Suppressor macrophage treated with lipopolysaccharide for 1 hour (primary cell): ENCODE results near the gene OR4F17.
"Not testable (repeated sequence)": the region's sequence is repeated elsewhere in the genome, so short reads cannot be mapped to it uniquely, and the experiment has no call there.

Experiments used
- DNase-seq, 3 donors: peaks; one replicate each; pipeline ENCODE4 v3.0.0-alpha.2; 2020 to 2022

OR4F17 gene, protein sequence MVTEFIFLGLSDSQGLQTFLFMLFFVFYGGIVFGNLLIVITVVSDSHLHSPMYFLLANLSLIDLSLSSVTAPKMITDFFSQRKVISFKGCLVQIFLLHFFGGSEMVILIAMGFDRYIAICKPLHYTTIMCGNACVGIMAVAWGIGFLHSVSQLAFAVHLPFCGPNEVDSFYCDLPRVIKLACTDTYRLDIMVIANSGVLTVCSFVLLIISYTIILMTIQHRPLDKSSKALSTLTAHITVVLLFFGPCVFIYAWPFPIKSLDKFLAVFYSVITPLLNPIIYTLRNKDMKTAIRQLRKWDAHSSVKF

DNA sequence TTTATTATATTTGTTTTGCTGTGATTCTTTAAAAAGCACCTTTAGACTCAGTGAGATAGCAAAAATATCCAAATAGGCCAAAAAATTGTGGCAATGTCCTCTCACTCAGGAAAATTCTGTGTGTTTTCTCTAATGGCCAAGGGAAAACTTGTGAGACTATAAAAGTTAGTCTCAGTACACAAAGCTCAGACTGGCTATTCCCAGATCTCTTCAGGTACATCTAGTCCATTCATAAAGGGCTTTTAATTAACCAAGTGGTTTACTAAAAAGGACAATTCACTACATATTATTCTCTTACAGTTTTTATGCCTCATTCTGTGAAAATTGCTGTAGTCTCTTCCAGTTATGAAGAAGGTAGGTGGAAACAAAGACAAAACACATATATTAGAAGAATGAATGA, at the start of gene OR4F17:
OR4F17 (plus strand) TSS at position 301 of the 400 bp plus-strand sequence. CDS start 3,575 bp downstream, outside the sequence.
- not testable (repeated sequence) for DNase-seq

DNA sequence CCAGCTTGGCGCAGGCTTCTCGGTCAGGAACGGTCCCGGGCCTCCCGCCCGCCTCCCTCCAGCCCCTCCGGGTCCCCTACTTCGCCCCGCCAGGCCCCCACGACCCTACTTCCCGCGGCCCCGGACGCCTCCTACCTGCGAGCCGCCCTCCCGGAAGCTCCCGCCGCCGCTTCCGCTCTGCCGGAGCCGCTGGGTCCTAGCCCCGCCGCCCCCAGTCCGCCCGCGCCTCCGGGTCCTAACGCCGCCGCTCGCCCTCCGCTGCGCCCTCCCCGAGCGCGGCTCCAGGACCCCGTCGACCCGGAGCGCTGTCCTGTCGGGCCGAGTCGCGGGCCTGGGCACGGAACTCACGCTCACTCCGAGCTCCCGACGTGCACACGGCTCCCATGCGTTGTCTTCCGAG, 36.1 kb upstream of the OR4F17 start:
- DNase-seq: not testable (repeated sequence)

DNA sequence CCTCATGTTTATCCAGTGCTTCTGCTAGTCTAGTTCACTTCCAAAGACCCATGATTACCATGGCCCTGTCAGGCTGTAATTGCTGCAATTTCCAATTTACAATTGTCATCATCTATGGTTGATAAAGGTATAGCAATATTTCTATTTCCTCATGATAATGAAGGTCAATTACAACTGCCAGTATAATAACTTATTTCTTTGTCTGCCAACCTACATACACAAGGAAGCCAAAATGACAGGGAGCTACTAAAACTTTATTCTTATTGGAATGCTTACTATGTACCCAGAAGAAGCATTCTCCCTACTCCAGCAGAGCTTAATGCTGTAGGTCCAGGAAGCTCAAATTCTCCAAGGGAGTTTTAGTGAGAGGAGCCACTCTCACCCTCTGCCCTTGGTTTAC, 24.0 kb upstream of the OR4F17 start:
- not testable (repeated sequence) for DNase-seq

DNA sequence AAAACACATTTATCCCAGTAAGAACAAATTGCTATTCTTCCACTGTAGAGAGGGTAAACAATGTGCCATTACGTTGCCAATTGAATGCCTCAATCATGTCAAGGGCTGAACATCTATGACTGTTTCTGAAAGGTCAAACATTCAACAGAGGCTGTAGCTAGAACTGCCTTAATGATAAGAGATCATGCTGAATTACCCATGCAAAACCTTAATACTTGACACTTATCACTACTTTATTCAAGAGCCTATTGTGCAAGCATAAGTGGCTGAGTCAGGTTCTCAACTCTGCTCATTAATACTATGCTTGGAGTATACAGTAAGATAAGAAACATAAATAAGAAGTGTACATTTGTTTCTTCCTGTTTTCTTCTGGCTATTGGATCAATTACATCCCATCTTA, 23.3 kb upstream of the OR4F17 start:
- DNase-seq: not testable (repeated sequence)

DNA sequence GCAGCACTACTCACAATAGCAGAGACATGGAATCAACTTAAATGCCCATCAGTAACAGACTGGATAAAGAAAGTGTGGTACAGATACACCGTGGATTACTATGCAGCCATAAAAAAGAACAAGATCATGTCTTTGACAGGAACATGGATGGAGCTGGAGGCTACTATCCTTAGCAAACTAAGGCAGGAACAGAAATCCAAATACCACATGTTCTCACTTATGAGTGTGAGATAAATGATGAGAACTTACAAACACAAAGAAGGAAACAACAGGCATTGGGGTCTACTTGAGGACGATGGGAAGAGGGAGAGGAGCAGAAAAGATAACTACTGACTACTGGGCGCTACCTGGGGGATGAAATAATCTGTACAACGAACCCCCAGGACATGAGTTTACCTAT, 16.2 kb upstream of the OR4F17 start:
- DNase-seq: peak in 1 of 3 donors; percentile 5

DNA sequence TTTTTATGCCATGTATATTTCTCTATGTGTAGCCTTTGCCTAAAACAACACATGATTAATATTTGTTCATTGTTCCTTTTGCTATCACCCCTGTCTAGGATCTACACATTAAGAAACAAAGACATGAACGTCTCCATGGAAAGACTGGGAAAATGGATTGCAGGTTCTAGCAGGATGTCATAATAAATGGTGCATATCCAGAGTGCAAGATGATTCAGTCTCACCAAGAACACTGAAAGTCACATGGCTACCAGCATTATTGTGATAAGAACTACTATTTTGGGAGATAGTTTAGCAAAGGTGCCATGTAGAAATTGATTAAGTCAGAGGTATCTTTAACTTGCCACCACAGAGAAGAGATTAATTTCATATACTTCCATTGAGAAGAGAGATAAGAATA, 12.1 kb upstream of the OR4F17 start:
- DNase-seq: not testable (repeated sequence)

DNA sequence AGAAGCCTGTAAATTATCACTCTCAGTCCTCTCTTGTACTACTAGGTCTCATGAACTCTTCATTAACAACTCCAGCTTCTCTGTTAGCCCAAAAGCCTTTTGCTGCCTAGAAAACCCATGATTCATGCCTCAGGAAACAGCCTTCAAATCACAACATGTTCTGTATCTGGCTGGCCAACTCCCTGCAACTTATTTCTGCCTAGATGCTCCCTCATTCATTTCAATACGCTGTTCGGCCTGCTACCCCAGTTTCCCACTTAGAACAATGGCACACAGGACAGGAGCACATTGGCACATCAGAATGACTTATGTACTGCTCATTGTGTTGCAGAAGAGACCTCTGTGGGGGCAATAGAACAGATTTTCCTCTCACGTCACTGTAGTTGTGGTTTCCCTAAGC, 9.3 kb upstream of the OR4F17 start:
- DNase-seq: not testable (repeated sequence)

DNA sequence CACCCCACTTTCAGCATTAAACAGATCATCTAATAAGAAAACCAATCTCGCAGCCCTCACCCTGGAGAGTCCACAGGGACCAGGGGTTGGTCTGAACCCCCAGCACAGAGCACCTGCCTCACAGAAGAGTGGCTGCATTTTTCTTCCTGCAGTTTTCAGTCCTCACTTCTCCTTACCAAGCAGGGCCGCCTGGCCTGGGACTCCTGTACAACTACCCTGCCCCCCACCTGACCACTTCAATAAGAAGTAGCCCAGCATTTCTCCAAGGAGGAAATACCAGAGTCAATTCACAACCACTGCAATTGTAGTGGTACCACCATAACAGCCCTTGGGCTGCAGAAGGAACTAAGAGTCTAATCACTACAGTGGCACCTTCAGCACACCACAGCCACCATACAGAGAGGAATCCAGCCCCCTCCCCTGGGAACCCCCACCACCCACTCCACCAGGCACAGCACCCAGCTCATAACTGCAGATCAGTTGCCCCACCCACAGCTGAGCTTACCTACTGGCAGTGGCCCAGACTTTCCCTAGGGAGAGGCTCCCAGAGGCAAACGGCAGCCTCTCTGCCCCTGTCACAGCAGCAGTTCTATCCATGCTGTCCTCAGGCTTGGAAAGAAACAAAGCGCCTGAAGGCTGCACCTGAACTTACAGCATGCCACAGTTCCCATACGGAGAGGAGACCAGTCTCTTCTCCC, 13.7 kb downstream of the OR4F17 start:
- DNase-seq: not testable (repeated sequence)
